Brain microvascular endothelial cell (primary cell): ENCODE data around the gene POU3F1.

ENCODE experiments used
- DNase-seq: peaks from one replicate; pipeline ENCODE4 v3.0.0-alpha.2; 2020
- H3K27ac ChIP-seq: fragments of 250-450 bp; sonication (Bioruptor Pico); 2 replicates; pipeline ENCODE4 v1.5.1; 2020; ENCODE audit warnings: mild to moderate bottlenecking, moderate library complexity
- H3K27me3 ChIP-seq: fragments of 250-450 bp; sonication (Bioruptor Pico); replicated peaks from 2 replicates; pipeline ENCODE4 v1.5.1; 2020; ENCODE audit warnings: mild to moderate bottlenecking
- H3K36me3 ChIP-seq: fragments of 250-450 bp; sonication (Bioruptor Pico); replicated peaks from 2 replicates; pipeline ENCODE4 v1.5.1; 2020; ENCODE audit warnings: mild to moderate bottlenecking
- H3K4me3 ChIP-seq: 2 replicates; pipeline ENCODE4 v1.5.1; 2011; ENCODE audit warnings: low read depth, mild to moderate bottlenecking, control low read depth, low read length, moderate library complexity
- in situ Hi-C: cut with HindIII; loops from 2 replicates; pipeline ENCODE4 v1.10.0; 2017; ENCODE audit warnings: low sequenced_read_pairs, low pct_ligation_motif_present
- TF ChIP-seq, protein P1 (sequence below): IDR thresholded peaks from 2 replicates; pipeline ENCODE4 v1.5.1; 2011; ENCODE audit warnings: low read depth, mild to moderate bottlenecking, moderate library complexity, low read length, control low read depth, inconsistent platforms; ENCODE audit errors: missing control alignments

POU3F1 gene

DNA sequence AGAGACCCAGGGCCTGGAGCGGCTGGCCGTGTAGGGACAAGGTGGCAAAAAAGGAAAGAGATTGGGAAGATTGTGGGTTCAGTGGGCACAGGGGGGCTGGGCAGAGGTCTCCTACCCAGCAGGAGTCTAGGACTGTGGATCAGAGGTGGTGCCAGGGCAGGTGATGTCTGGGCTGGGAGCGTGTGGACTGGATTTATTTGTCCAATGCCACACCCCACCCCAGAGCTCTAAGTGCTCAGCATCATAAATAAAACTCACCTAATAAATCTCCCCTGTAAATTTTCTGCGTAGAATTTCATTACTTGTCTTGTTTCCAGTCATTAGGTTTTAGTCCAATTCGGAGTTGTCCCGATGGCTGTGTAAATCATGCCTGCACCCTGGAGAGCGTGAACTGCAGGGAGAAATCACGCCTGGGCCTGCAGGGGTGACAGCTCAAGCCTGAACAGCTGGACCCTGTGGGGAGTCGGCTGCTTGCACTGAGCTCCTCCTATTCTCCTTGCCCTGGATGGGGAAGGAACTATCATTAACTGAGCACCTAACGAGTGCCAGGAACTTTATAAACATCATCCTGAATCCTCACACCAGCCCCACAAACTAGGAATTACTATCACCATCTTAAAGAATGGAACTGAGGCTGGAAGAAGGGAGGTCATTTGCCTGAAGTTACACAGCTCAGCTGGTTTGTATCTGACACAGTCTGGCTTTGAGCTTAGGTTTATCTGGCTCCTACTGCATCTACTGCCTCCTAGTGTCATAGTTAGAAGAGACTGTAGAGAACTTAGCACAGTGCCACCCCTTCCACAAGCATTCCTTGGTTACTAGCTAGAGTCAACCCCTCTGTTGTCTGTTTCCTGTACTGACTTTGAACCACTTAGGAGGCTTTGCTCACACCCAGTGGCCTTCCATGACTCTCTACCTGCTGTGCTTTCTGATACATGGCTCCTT, 25.0 kb upstream of the POU3F1 start:
- in situ Hi-C loops: no loop called here
- H3K4me3 ChIP-seq: no peak overlapping the region
- no peak overlapping the region for H3K27ac ChIP-seq
- DNase-seq: peak; percentile 35
- TF ChIP-seq, protein P1, sequence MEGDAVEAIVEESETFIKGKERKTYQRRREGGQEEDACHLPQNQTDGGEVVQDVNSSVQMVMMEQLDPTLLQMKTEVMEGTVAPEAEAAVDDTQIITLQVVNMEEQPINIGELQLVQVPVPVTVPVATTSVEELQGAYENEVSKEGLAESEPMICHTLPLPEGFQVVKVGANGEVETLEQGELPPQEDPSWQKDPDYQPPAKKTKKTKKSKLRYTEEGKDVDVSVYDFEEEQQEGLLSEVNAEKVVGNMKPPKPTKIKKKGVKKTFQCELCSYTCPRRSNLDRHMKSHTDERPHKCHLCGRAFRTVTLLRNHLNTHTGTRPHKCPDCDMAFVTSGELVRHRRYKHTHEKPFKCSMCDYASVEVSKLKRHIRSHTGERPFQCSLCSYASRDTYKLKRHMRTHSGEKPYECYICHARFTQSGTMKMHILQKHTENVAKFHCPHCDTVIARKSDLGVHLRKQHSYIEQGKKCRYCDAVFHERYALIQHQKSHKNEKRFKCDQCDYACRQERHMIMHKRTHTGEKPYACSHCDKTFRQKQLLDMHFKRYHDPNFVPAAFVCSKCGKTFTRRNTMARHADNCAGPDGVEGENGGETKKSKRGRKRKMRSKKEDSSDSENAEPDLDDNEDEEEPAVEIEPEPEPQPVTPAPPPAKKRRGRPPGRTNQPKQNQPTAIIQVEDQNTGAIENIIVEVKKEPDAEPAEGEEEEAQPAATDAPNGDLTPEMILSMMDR: peak; percentile 73
- no peaks in the 10 kb centered on the region for H3K36me3 ChIP-seq
- peaks cover 17% of the 10 kb centered on the region for H3K27me3 ChIP-seq

DNA sequence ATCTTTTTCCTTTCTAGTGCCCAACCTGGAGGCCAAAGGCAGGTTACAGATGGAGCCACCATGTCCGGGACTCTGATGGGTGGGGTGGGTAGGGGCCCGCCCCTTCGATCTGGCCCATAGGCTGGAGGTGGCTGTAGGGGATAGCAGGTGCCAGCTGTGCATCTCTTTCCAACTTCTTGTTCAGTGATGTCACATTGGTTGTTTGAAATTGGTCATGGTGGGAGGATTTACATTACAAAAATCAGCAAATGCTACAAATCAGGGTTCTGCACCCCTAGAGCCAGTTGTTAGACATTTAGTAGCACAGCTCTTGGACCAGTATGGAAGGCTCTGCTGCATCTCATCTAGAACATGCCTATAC, 22.4 kb upstream of the POU3F1 start:
- Histone ChIP-seq H3K36me3 (no peaks in the 10 kb centered on the region), H3K27ac (no peak overlapping the region), H3K4me3 (no peak overlapping the region), H3K27me3 (peaks cover 15% of the 10 kb centered on the region)
- TF ChIP-seq, protein P1: no peak
- DNase-seq: no peak
- in situ Hi-C loops: no loop called here

DNA sequence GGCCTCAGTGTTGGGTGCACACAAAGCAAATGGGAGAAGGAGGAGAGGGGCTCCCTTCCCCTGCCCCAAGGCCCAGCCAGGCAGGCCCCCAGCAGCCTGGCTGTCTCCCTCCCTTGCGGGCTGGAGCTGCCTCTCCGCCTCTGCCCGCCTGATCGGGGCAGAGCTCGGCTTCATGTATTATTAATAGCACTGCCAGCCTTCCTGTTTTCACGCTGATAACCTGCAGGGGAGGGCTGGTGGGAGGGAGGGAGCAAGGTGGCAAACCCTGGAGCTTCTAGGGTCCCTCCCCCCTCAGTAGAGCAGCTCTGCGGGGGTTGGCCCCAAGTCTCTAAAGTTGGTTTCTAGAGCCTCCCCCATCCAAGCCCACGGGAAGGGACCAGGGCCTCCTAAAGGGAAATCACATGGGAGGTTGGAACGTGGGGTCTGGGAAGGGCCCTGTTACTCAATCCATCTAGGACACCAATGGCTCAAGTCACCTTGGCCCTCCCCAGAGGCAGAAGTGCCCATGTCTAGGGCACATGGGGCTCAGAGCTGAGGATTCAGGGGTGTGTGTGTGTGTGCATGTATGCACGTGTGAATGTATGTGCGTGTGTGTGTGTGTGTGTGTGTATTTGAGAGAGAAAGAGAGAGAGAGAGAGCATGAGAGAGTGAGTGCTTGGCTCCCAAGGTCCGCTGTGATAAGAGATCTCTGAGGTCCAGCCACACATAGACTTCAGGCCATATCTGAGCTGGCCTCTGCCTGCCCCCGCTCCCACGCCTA, 21.8 kb upstream of the POU3F1 start:
- H3K27me3 ChIP-seq: peaks cover 13% of the 10 kb centered on the region
- in situ Hi-C loops: no loop called here
- H3K4me3 ChIP-seq: no peak overlapping the region

DNA sequence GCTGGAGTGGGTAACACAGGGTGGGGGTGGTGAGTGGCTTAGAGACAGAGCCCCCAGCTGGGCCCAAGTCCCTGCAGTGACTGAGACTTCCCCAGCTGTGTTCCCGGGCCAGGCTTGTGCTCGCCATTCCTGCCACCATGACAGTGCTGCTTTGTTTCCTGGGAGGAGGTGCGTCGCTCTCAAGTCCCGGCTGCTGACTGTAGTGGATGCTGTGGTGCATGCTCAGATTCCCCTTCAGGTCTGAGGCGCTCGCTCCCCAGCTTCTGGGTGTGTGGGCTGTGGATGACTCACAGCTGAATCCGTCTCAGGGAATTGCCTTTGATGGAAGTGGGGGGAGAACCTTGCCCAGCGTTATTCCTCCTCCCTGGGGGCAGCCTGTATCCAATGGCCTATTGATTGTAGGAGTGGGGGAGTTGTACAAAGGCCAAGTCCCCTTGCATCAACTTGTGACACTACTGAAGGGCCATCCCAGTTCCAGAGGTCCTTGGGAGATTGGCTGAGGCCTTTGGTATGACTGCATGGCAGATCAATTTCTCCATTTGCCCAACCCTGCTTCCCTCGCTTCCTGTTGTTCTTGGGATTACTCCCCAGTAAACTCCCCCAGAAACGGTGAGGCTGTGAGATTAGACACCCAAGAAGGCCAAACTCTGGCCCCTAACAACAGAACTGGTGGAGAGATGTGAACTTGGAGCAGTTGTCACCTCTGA, 17.8 kb upstream of the POU3F1 start:
- Histone ChIP-seq H3K4me3 (no peak overlapping the region), H3K27me3 (peaks cover 6% of the 10 kb centered on the region), H3K27ac (no peak overlapping the region), H3K36me3 (no peaks in the 10 kb centered on the region)
- in situ Hi-C loops: no loop called here
- DNase-seq: peak; percentile 84
- TF ChIP-seq, protein P1: peak; percentile 42

More for the DNA sequence above, 21.8 kb upstream of the POU3F1 start:
- no peaks in the 10 kb centered on the region for H3K36me3 ChIP-seq
- TF ChIP-seq, protein P1: no peak
- no peak for DNase-seq
- no peak overlapping the region for H3K27ac ChIP-seq

DNA sequence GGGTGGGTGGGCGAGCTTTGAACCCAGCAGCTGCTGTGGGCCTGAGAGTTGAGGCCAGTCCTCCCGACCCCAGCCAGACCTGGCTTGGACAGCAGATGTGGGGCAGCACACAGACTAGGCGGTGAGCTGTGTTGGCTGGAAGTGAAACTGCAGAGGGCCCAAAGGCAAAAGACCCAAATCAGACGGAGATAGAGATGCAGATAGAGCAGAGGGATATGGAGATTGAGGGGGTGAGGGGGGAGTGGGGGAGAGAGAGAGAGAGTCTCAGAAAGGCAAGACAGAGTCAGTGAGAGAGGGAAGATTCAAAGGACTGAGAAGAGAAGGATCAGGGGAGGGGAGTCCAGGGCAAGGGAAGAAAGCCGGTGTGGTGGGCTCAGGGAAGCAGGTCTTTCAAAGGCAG, 17.0 kb upstream of the POU3F1 start:
- no peak overlapping the region for H3K4me3 ChIP-seq
- in situ Hi-C loops: no loop called here
- peaks cover 6% of the 10 kb centered on the region for H3K27me3 ChIP-seq
- no peaks in the 10 kb centered on the region for H3K36me3 ChIP-seq
- TF ChIP-seq, protein P1: no peak
- no peak overlapping the region for H3K27ac ChIP-seq
- no peak for DNase-seq
